Fibroblast of lung (primary cell): Measurements from ENCODE around the gene GOLGA7B. TPM values are rescaled to one million over a fixed set of nuclear protein-coding genes. Genes with fewer than 3 reads are reported as not detected.

Source experiments
- DNase-seq, 2 donors: peaks; one replicate each; pipeline versions ENCODE4 v3.0.0 to v3.0.0-alpha.2; 2010; ENCODE audit warnings: low read depth in 2 of 2
- H2AFZ ChIP-seq: 2 replicates; pipeline ENCODE4 v1.5.1; 2012; ENCODE audit warnings: low read length, control low read depth, inconsistent platforms
- H3K27ac ChIP-seq: 2 replicates; pipeline ENCODE4 v1.5.1; 2011; ENCODE audit warnings: low read length, control low read depth; ENCODE audit not compliant: insufficient read depth
- H3K27me3 ChIP-seq: 2 replicates; pipeline ENCODE4 v1.5.1; 2011; ENCODE audit warnings: mild to moderate bottlenecking, low read length; ENCODE audit not compliant: control insufficient read depth, insufficient read depth
- H3K36me3 ChIP-seq: 2 replicates; pipeline ENCODE4 v1.5.1; 2011; ENCODE audit warnings: low read length; ENCODE audit not compliant: control insufficient read depth, insufficient read depth
- H3K4me1 ChIP-seq: 2 replicates; pipeline ENCODE4 v1.5.1; 2011; ENCODE audit warnings: low read length; ENCODE audit not compliant: control insufficient read depth, insufficient read depth; ENCODE audit errors: extremely low read depth
- H3K4me2 ChIP-seq: 2 replicates; pipeline ENCODE4 v1.5.1; 2011; ENCODE audit warnings: low read length, control low read depth; ENCODE audit not compliant: insufficient read depth; ENCODE audit errors: extremely low read depth
- H3K4me3 ChIP-seq, 4 experiments: fragments of 200-600 bp in 1 of 4; sonication (generic) in 1 of 4; replicated peaks in 1 of 4; 2 replicates each; pipeline ENCODE4 v1.5.1; 2011 to 2016; ENCODE audit warnings: low read length in 4 of 4, low read depth in 3 of 4, mild to moderate bottlenecking in 3 of 4, control low read depth in 2 of 4, inconsistent platforms in 1 of 4, mixed read lengths in 1 of 4; ENCODE audit not compliant: insufficient read depth in 1 of 4; ENCODE audit errors: control extremely low read depth in 1 of 4
- H3K79me2 ChIP-seq: 2 replicates; pipeline ENCODE4 v1.5.1; 2012; ENCODE audit warnings: mild to moderate bottlenecking, low read length, inconsistent platforms; ENCODE audit not compliant: control insufficient read depth, insufficient read depth
- H3K9ac ChIP-seq: 2 replicates; pipeline ENCODE4 v1.5.1; 2011; ENCODE audit warnings: mild to moderate bottlenecking, low read length, control low read depth; ENCODE audit not compliant: insufficient read depth
- H3K9me3 ChIP-seq: 2 replicates; pipeline ENCODE4 v1.5.1; 2012; ENCODE audit warnings: low read depth, low read length; ENCODE audit not compliant: control insufficient read depth, insufficient read depth
- H4K20me1 ChIP-seq: 2 replicates; pipeline ENCODE4 v1.5.1; 2011; ENCODE audit warnings: low read length; ENCODE audit not compliant: control insufficient read depth, insufficient read depth; ENCODE audit errors: extremely low read depth
- CTCF ChIP-seq, 2 donors: IDR thresholded peaks in 1 of 2; conservative IDR thresholded peaks in 1 of 2; 1 replicate in 1 of 2; 2 replicates in 1 of 2; pipeline ENCODE4 v1.5.1; 2011 to 2012; ENCODE audit warnings: low read length in 2 of 2, control low read depth in 1 of 2, inconsistent platforms in 1 of 2, low read depth in 1 of 2, mild to moderate bottlenecking in 1 of 2
- EZH2 ChIP-seq: IDR thresholded peaks from 2 replicates; pipeline ENCODE4 v1.5.1; 2012; ENCODE audit warnings: low read length, control low read depth, mild to moderate bottlenecking; ENCODE audit errors: missing control alignments
- polyA plus RNA-seq, 2 donors: library from polyadenylated mRNA; depleted of rRNA in 1 of 2; stranded (reverse) in 1 of 2; unstranded in 1 of 2; fragments of >200 nt; gene quantifications; 2 replicates each; pipeline ENCODE4 v1.2.1, GENCODE V29; 2011 to 2012; ENCODE audit warnings: missing spikeins in 1 of 2
- total RNA-seq: library from RNA; depleted of rRNA; stranded (reverse); fragments of >200 nt; gene quantifications from 2 replicates; pipeline ENCODE4 v1.2.1, GENCODE V29; 2014

The GOLGA7B gene
- total and polyA plus RNA-seq, 2 donors (not counting 1 experiment from before 2014, with no cell fraction given): under 0.01 TPM; not detected in 1

DNA sequence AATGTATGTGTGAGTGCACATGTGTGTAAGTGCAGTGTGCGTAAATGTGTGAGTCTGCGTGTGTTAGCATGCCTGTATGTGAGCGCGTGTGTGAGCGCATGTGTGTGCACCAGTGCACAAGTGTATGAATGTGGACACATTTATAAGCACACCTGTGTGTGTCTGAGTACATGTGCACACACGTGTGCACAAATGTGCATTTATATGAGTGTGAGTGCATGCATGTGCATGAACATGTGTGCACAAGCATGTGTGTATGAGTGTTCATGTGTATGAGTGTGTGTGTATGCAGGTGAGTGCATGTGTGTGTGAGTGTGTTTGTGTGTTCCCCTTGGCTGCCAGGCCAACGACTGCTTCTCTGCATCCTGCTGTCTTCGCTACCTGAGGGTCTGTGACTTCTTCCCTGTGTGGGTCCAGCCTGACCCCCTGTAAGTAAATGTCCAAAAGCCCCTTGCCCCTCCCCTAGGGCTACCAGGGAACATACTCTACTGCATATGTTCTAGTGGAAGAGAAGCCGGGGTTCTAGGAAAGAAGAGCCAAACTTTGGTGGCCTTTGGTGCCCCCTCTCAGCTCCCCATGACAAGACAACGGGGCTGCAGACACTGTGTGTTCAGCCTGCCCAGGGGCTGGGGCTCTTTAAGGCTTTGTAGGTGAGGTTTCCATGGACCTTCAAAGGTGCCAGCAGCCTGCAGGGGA is 17.0 kb downstream of the GOLGA7B start:
- Histone ChIP-seq H3K4me3 (no peak overlapping the region), H4K20me1 (no peaks in the 10 kb centered on the region), H3K4me1 (no peaks in the 10 kb centered on the region), H3K9me3 (no peaks in the 10 kb centered on the region), H2AFZ (no peak overlapping the region), H3K27me3 (peaks cover 14% of the 10 kb centered on the region), H3K79me2 (no peaks in the 10 kb centered on the region), H3K36me3 (no peaks in the 10 kb centered on the region), H3K27ac (no peak overlapping the region), H3K9ac (no peak overlapping the region), H3K4me2 (no peak overlapping the region)
- DNase-seq: no peak
- no peak for TF ChIP-seq EZH2
- TF ChIP-seq CTCF (conservative IDR thresholded peaks at IDR 0.05 in 1 of 2, IDR thresholded peaks at IDR 0.05 in 1 of 2; ENCODE audit: low read depth in 1 of 2, low read length in 2 of 2): no peak

- Histone ChIP-seq H3K4me1 (no peaks in the 10 kb centered on the region), H3K9ac (no peak overlapping the region), H3K79me2 (no peaks in the 10 kb centered on the region), H3K4me3 (no peak overlapping the region), H4K20me1 (no peaks in the 10 kb centered on the region), H3K36me3 (no peaks in the 10 kb centered on the region), H3K27me3 (peaks cover 17% of the 10 kb centered on the region), H3K9me3 (no peaks in the 10 kb centered on the region), H2AFZ (no peak overlapping the region), H3K4me2 (no peak overlapping the region), H3K27ac (no peak overlapping the region)
- no peak for DNase-seq
- TF ChIP-seq CTCF (conservative IDR thresholded peaks at IDR 0.05 in 1 of 2, IDR thresholded peaks at IDR 0.05 in 1 of 2; ENCODE audit: low read depth in 1 of 2, low read length in 2 of 2) (no peak), EZH2 (no peak)
Observed at GRCh38 chr10:97867220-97867800, 17.7 kb downstream of the GOLGA7B start.

- no peaks in the 10 kb centered on the region for H3K9me3 ChIP-seq
- no peak overlapping the region for H3K9ac ChIP-seq
- no peak overlapping the region for H3K4me3 ChIP-seq
- H3K27me3 ChIP-seq: peaks cover 20% of the 10 kb centered on the region
- H3K36me3 ChIP-seq: no peaks in the 10 kb centered on the region
- H3K79me2 ChIP-seq: no peaks in the 10 kb centered on the region
- no peak overlapping the region for H3K4me2 ChIP-seq
- H2AFZ ChIP-seq: no peak overlapping the region
- no peaks in the 10 kb centered on the region for H4K20me1 ChIP-seq
- no peaks in the 10 kb centered on the region for H3K4me1 ChIP-seq
- TF ChIP-seq CTCF (conservative IDR thresholded peaks at IDR 0.05 in 1 of 2, IDR thresholded peaks at IDR 0.05 in 1 of 2; ENCODE audit: low read depth in 1 of 2, low read length in 2 of 2) (no peak), EZH2 (no peak)
- no peak overlapping the region for H3K27ac ChIP-seq
- DNase-seq: no peak
Observed at GRCh38 chr10:97868134-97868685, 18.6 kb downstream of the GOLGA7B start.
